CD4-positive, alpha-beta T cell treated with Interleukin-17A for 1 hour (primary cell): Measurements from ENCODE around the gene PRKAA2.

Experiments used
- DNase-seq: peaks from one replicate; pipeline ENCODE4 v3.0.0-alpha.2; 2020

Gene PRKAA2

DNA sequence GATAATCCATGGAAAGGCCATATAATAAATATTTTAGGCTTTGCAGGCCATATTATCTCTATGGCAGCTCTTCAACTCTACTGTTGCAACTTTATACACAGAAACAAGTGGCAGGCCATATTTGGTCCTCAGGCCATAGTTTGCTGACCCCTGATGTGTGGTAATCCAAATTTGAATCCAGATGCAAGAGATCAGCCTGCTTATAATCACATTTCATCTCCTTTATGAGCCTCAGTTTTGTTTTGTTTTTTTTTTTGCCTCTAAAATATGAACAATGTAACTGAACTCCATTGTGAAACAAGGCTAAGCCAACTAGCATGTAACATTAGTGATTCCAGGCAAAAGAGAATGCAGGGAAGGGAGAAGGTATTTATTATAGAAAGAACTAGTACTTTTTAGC lies 81.6 kb downstream of the PRKAA2 start:
- DNase-seq, result no peak

DNA sequence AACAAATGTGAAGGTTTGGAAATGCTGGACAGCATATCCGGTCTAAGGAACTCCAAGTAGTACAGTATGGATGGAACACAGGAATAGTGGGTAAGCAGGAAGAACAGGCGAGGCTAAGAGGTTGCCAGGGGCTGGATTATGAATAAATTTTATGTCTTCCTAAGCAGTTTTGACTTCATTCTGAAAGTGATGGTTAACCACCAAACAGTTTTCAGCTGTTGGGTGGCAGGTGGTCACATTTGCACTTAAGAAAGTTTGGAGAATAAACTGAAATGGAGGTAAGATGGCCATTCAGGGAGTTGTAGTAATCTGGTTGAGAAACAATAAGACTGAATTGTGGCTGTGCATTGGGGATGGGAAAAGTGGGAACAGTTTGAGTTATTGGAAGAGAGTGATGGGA lies 83.8 kb downstream of the PRKAA2 start:
- no peak for DNase-seq

DNA sequence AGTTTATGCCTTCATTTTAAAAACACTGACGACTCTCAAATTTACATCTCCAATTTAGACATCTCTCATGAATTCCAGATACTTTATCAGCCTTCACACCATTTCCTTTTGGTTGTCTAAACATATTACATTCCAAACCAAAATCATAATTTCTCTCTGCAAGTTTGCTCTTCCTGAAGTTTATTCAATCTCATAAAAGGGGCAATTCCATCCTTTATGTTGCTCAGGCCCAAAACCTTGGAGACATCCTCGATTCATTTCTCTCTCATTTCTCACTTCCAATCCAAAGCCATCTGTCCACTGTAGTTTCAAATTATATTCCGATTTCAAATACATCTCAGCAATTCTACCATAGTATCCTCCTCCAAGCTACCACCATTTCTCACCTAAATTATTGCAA lies 100.1 kb downstream of the PRKAA2 start:
- DNase-seq, result no peak

DNA sequence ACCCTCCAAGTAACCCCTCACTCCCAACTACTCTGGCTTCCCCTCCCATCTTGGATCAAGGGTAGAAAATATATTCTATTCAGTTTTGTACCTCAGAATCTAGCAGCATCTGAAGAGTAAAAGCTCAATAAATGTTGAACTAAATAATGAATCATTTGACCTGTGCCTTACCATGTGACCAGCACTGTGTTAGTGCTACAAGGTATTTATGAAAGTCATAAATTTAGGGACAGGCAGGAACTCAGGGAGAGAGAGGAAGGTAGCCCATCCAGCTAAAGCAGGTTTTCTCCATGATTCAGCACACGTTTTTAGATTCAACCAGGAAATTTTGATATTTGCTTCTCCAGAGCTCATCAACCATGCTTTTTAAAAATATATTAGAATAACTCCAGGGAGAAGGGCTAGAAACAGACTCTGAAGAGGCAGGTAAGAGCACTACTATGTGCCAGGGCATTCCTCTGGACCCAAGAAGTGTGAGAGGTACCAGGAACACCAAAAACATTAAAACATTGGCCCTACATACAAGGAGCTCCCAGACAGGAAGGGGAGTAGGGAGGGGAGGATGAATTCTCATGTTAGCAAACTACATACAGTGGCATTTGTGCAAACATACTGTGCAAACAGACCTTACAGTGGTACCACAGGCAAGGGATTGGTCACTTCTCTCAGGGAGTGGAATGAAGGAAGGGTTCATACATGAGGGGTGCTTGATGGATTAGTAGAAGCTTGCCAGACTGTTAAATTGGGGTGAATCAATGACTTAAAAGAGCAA lies 109.8 kb downstream of the PRKAA2 start:
- DNase-seq, result no peak

DNA sequence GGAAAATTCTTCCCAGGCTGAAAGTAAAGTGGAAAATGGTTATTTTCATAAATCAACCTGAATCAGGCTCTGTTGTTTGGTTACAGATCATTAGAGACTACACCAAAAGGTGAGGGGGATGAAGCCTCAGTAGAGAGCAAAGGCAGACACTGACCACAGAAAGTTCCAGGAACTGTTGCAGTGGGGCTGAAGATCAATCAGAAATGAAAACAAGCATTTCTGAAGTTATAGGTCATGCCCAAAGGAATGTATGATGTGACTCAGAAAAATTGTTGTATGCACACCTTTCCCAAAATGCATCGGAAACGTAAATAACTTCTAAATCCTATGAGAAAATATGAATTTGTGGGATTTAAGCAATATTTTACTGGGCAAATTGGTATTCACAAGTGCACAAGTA lies 110.8 kb downstream of the PRKAA2 start:
- DNase-seq, result no peak

DNA sequence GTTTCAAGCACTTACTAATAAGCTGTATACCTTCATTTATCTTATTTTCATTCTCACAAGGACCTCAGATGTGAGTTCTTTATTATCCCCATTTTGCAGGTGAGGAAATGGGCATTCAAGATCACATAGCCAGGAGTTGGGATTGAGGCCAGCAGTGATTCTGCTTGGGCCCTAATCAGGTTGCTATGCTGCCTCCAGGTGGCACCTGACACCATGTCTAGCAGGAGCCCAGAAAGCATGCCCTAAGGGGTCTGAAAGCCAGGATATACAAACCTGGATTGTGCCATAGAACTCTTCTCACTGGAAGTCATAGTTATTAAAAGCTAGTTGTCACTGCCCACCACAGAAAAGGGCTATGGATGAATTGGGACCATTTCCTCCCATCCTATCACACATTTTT lies 113.0 kb downstream of the PRKAA2 start:
- DNase-seq, result no peak

DNA sequence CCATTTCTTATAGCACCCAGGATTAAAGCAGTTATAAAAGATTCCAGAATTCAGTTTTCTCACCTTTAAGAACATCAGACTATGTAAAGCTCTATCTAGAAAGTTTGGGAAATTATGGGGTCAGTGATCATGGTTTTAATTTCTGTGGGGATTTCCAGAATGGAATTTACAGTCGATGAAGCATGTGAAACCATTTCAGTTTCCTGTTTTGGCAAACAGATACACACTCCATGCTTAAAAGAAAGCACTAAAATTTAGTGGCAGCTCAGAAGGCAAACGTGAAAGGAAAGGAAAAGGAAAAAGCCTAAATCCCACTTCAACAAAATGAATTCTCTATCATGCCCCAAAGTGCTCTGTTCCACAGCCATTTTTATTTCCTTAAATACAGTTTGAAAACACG lies 113.7 kb downstream of the PRKAA2 start:
- DNase-seq, result no peak
